Measurements from ENCODE around the gene MEDAG. TPM values are rescaled to one million over a fixed set of nuclear protein-coding genes. Genes with fewer than 3 reads are reported as not detected.
"Not testable (repeated sequence)": the region's sequence is repeated elsewhere in the genome, so short reads cannot be mapped to it uniquely, and the experiment has no call there.

Gene MEDAG
- total RNA-seq, 2 experiments from 2014 or later = not detected

- ChIA-PET POLR2A (no interaction called here), CTCF (no interaction called here)
- Mint-ChIP-seq H3K27ac (no peak overlapping the region), H3K9me3 (no peaks in the 10 kb centered on the region), H3K4me3 (no peak overlapping the region), H3K4me1 (ENCODE audit: low read depth) (peaks cover 12% of the 10 kb centered on the region), H3K36me3 (no peaks in the 10 kb centered on the region), H3K27me3 (peaks cover 19% of the 10 kb centered on the region)
- DNase-seq = no peak
- intact Hi-C loops (cut with micrococcal nuclease) = no loop called here
Observed at GRCh38 chr13:30923418-30923817, 17.3 kb downstream of the MEDAG start.

GRCh38 chr13:30924721-30925120 is 18.6 kb downstream of the MEDAG start:
- ChIA-PET CTCF (no interaction called here), POLR2A (no interaction called here)
- Mint-ChIP-seq H3K27me3 (peaks cover 16% of the 10 kb centered on the region), H3K9me3 (no peaks in the 10 kb centered on the region), H3K4me3 (no peak overlapping the region), H3K27ac (no peak overlapping the region), H3K4me1 (ENCODE audit: low read depth) (peaks cover 12% of the 10 kb centered on the region), H3K36me3 (no peaks in the 10 kb centered on the region)
- DNase-seq = no peak
- intact Hi-C loops (cut with micrococcal nuclease) = no loop called here

- Mint-ChIP-seq H3K4me1 (ENCODE audit: low read depth) (peaks cover 12% of the 10 kb centered on the region), H3K4me3 (no peak overlapping the region), H3K27me3 (peaks cover 19% of the 10 kb centered on the region), H3K27ac (no peak overlapping the region), H3K9me3 (no peaks in the 10 kb centered on the region), H3K36me3 (no peaks in the 10 kb centered on the region)
- intact Hi-C loops (cut with micrococcal nuclease) = no loop called here
- ChIA-PET CTCF (no interaction called here), POLR2A (no interaction called here)
- DNase-seq = no peak
Observed at GRCh38 chr13:30925429-30925828, 19.4 kb downstream of the MEDAG start.

GRCh38 chr13:30926781-30927180 is 20.7 kb downstream of the MEDAG start:
- H3K4me1 Mint-ChIP-seq (ENCODE audit: low read depth) = peaks cover 12% of the 10 kb centered on the region
- H3K27ac Mint-ChIP-seq = no peak overlapping the region
- H3K36me3 Mint-ChIP-seq = no peaks in the 10 kb centered on the region
- POLR2A ChIA-PET = interaction anchor here (0.5 kb wide), 1 partner anchor 15 kb away, joined by 3 read pairs; no protein-coding TSS in a partner anchor
- intact Hi-C loops (cut with micrococcal nuclease) = no loop called here
- no peak for DNase-seq
- CTCF ChIA-PET = no interaction called here
- no peak overlapping the region for H3K4me3 Mint-ChIP-seq
- peaks cover 27% of the 10 kb centered on the region for H3K27me3 Mint-ChIP-seq
- no peaks in the 10 kb centered on the region for H3K9me3 Mint-ChIP-seq

- intact Hi-C loops (cut with micrococcal nuclease); CTCF ChIA-PET; H3K36me3 Mint-ChIP-seq; POLR2A ChIA-PET; H3K27ac Mint-ChIP-seq; DNase-seq; H3K4me3 Mint-ChIP-seq; H3K9me3 Mint-ChIP-seq: not testable (repeated sequence)
- Mint-ChIP-seq H3K27me3 (peaks cover 31% of the 10 kb centered on the region), H3K4me1 (ENCODE audit: low read depth) (peaks cover 12% of the 10 kb centered on the region)
Observed at GRCh38 chr13:30927188-30927587, 21.1 kb downstream of the MEDAG start.

GRCh38 chr13:30927595-30927994 is 21.5 kb downstream of the MEDAG start:
- ChIA-PET POLR2A (no interaction called here), CTCF (no interaction called here)
- H3K9me3 Mint-ChIP-seq = no peaks in the 10 kb centered on the region
- H3K4me3 Mint-ChIP-seq = no peak overlapping the region
- no peak overlapping the region for H3K27ac Mint-ChIP-seq
- no peaks in the 10 kb centered on the region for H3K36me3 Mint-ChIP-seq
- peaks cover 12% of the 10 kb centered on the region for H3K4me1 Mint-ChIP-seq (ENCODE audit: low read depth)
- no peak for DNase-seq
- peaks cover 34% of the 10 kb centered on the region for H3K27me3 Mint-ChIP-seq
- intact Hi-C loops (cut with micrococcal nuclease) = no loop called here

GRCh38 chr13:30928978-30929377 is 22.9 kb downstream of the MEDAG start:
- Mint-ChIP-seq H3K4me3 (no peak overlapping the region), H3K27me3 (peaks cover 38% of the 10 kb centered on the region), H3K36me3 (no peaks in the 10 kb centered on the region), H3K4me1 (ENCODE audit: low read depth) (peaks cover 12% of the 10 kb centered on the region), H3K27ac (no peak overlapping the region), H3K9me3 (no peaks in the 10 kb centered on the region)
- ChIA-PET POLR2A (no interaction called here), CTCF (no interaction called here)
- intact Hi-C loops (cut with micrococcal nuclease) = no loop called here
- DNase-seq = no peak

- Mint-ChIP-seq H3K36me3 (no peaks in the 10 kb centered on the region), H3K9me3 (peaks cover 8% of the 10 kb centered on the region), H3K4me1 (ENCODE audit: low read depth) (no peaks in the 10 kb centered on the region), H3K27me3 (peaks cover 42% of the 10 kb centered on the region), H3K4me3 (no peak within 1 kb of the TSS), H3K27ac (no peak within 1 kb of the TSS)
- no peak for DNase-seq
- ChIA-PET CTCF (no interaction called here), POLR2A (no interaction called here)
- intact Hi-C loops (cut with micrococcal nuclease) = no loop called here
Observed at GRCh38 chr13:30932481-30933353, 26.6 kb downstream of the MEDAG start, which contains the start of gene TEX26. Gene TEX26 (plus strand): TSS chr13:30932656. CDS start chr13:30932716, 60 bp downstream.

GRCh38 chr13:30933354-30933670 is 27.2 kb downstream of the MEDAG start:
- peaks cover 13% of the 10 kb centered on the region for H3K9me3 Mint-ChIP-seq
- no peak for DNase-seq
- CTCF ChIA-PET = interaction anchor here (0.9 kb wide), 1 partner anchor 243 kb away, joined by 4 read pairs; no protein-coding TSS in a partner anchor
- H3K27me3 Mint-ChIP-seq = peaks cover 40% of the 10 kb centered on the region
- POLR2A ChIA-PET = no interaction called here
- H3K4me1 Mint-ChIP-seq (ENCODE audit: low read depth) = no peaks in the 10 kb centered on the region
- no peak overlapping the region for H3K27ac Mint-ChIP-seq
- no peaks in the 10 kb centered on the region for H3K36me3 Mint-ChIP-seq
- intact Hi-C loops (cut with micrococcal nuclease) = no loop called here
- H3K4me3 Mint-ChIP-seq = no peak overlapping the region

GRCh38 chr13:30934381-30934780 is 28.3 kb downstream of the MEDAG start:
- Mint-ChIP-seq H3K9me3 (peaks cover 13% of the 10 kb centered on the region), H3K27ac (no peak overlapping the region), H3K27me3 (peaks cover 36% of the 10 kb centered on the region), H3K4me3 (no peak overlapping the region), H3K4me1 (ENCODE audit: low read depth) (no peaks in the 10 kb centered on the region), H3K36me3 (no peaks in the 10 kb centered on the region)
- intact Hi-C loops (cut with micrococcal nuclease) = no loop called here
- no peak for DNase-seq
- CTCF ChIA-PET = interaction anchor here (0.7 to 0.9 kb wide), 2 partner anchors 57 to 244 kb away, joined by 3 to 4 read pairs; no protein-coding TSS in a partner anchor
- POLR2A ChIA-PET = no interaction called here

GRCh38 chr13:30934803-30935202 is 28.7 kb downstream of the MEDAG start:
- Mint-ChIP-seq H3K4me3 (no peak overlapping the region), H3K9me3 (peaks cover 13% of the 10 kb centered on the region), H3K36me3 (no peaks in the 10 kb centered on the region), H3K27ac (no peak overlapping the region), H3K4me1 (ENCODE audit: low read depth) (no peaks in the 10 kb centered on the region), H3K27me3 (peaks cover 35% of the 10 kb centered on the region)
- ChIA-PET CTCF (interaction anchor here (0.7 kb wide), 1 partner anchor 57 kb away, joined by 3 read pairs; no protein-coding TSS in a partner anchor), POLR2A (no interaction called here)
- no peak for DNase-seq
- intact Hi-C loops (cut with micrococcal nuclease) = no loop called here

- Mint-ChIP-seq H3K4me3 (no peak overlapping the region), H3K27ac (no peak overlapping the region), H3K4me1 (ENCODE audit: low read depth) (no peaks in the 10 kb centered on the region), H3K27me3 (peaks cover 21% of the 10 kb centered on the region), H3K9me3 (peaks cover 13% of the 10 kb centered on the region), H3K36me3 (no peaks in the 10 kb centered on the region)
- ChIA-PET CTCF (interaction anchor here (0.8 kb wide), 1 partner anchor 70 kb away, joined by 3 read pairs; no protein-coding TSS in a partner anchor), POLR2A (no interaction called here)
- no peak for DNase-seq
- intact Hi-C loops (cut with micrococcal nuclease) = no loop called here
Observed at GRCh38 chr13:30936971-30937370, 30.9 kb downstream of the MEDAG start.

- POLR2A ChIA-PET = no interaction called here
- CTCF ChIA-PET = no interaction called here
- Mint-ChIP-seq H3K27ac (no peak overlapping the region), H3K4me1 (ENCODE audit: low read depth) (no peaks in the 10 kb centered on the region), H3K36me3 (no peaks in the 10 kb centered on the region), H3K4me3 (no peak overlapping the region), H3K27me3 (peaks cover 10% of the 10 kb centered on the region), H3K9me3 (peaks cover 16% of the 10 kb centered on the region)
- intact Hi-C loops (cut with micrococcal nuclease) = no loop called here
- no peak for DNase-seq
Observed at GRCh38 chr13:30943881-30944280, 37.8 kb downstream of the MEDAG start.

Data from activated CD4-positive, alpha-beta memory T cell treated with anti-CD3 and anti-CD28 coated beads for 36 hours (primary cell).